VCaP (cell line): Measurements from ENCODE around the gene SELENOS.

Source experiments
- H3K27ac ChIP-seq: fragments of 450-650 bp; 2 replicates; pipeline ENCODE4 v1.5.1; 2017
- TF ChIP-seq, protein P1 (sequence below): fragments of 450-650 bp; conservative IDR thresholded peaks from 2 replicates; pipeline ENCODE4 v1.5.1; 2017; ENCODE audit warnings: mild to moderate bottlenecking, moderate library complexity

The SELENOS gene

DNA sequence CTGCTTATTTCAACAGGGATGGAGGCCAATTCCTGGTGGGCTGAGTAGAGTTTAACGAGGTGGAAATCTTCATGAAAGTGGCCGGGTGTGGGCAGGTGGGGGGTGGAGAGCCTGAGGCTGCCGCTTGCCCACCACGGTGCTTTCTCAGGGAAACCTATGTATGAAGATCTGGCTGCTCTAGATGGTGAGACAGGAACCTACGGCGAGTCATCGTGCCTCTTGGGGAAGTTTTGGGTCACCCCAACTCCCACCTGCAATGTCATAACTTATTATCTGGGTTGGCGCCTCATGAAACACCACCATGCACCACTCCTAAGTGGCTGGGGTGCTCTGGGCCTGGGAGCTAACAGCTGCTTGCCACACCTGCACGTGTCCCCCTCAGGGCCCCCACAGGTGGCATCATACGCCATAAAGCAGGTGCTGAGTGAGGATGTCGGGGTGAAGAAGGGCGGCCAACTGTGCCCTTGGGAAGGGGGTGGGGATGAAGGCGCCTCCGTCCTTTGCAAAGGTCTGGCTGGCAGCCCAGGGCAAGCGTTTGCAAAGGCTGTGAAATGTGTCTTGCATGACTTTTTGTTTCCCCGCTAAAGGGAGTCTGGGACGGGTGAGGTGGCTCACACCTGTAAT, 45.7 kb upstream of the SELENOS start:
- TF ChIP-seq, protein P1, sequence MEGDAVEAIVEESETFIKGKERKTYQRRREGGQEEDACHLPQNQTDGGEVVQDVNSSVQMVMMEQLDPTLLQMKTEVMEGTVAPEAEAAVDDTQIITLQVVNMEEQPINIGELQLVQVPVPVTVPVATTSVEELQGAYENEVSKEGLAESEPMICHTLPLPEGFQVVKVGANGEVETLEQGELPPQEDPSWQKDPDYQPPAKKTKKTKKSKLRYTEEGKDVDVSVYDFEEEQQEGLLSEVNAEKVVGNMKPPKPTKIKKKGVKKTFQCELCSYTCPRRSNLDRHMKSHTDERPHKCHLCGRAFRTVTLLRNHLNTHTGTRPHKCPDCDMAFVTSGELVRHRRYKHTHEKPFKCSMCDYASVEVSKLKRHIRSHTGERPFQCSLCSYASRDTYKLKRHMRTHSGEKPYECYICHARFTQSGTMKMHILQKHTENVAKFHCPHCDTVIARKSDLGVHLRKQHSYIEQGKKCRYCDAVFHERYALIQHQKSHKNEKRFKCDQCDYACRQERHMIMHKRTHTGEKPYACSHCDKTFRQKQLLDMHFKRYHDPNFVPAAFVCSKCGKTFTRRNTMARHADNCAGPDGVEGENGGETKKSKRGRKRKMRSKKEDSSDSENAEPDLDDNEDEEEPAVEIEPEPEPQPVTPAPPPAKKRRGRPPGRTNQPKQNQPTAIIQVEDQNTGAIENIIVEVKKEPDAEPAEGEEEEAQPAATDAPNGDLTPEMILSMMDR = no peak
- no peak overlapping the region for H3K27ac ChIP-seq

DNA sequence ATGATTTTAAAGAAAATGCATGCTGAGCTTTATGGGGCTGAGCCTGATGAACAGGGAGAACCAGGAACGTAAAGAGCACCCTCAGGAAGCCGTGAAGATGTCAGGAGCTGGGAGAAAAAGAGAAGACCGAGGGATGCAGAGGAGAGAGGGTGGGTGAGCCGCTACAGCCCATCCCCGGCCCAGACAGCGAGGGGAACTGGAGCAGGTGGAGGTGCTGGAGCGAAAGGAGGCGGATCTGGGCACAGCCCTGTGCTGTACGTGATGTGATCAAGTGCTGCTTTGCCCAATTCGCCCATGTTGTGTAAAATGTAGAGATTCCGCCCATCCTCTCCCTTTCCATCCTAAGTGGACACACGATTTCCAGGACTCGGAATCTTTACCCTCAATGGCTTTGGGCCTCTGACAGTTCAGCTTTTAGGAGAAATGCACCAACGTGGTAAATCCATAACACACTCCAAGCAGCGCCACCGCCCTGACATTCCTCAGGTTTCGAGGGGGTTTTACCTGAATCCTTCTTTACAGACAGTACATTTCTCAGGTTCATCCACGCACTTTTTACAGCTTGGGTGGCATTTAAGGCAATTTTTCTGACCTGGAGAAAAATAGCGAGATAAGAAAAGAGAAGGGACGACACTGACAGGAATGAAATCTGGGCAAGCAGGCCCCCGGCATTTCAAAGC, 44.9 kb upstream of the SELENOS start:
- H3K27ac ChIP-seq = no peak overlapping the region
- TF ChIP-seq, protein P1 = no peak

DNA sequence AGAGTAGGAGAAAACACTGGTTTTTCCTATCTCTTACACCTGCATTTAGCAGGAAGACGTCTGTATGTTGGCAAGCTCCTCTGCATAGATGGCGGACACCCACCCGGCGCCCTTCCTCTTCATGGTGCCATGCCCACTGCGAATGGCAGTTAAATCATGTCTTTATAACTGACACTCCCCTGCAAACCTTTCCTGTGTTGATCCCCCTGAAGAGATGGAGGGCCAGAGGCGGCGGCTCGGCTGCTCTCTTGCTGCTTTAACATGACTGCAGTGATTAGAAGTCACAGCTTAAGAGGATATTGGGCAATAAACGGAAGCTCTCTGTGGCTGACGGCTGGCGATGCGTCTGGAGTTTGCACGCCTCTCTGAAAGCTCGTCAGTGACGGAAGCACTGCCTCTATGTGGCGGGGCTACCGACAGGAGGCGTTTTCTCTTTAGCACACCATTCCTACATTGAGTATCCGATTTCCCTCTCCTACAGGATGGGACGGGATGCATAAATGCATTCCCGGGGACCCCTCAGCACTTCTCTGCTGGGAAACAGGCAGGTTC, 43.3 kb upstream of the SELENOS start:
- H3K27ac ChIP-seq = no peak overlapping the region
- TF ChIP-seq, protein P1 = no peak

DNA sequence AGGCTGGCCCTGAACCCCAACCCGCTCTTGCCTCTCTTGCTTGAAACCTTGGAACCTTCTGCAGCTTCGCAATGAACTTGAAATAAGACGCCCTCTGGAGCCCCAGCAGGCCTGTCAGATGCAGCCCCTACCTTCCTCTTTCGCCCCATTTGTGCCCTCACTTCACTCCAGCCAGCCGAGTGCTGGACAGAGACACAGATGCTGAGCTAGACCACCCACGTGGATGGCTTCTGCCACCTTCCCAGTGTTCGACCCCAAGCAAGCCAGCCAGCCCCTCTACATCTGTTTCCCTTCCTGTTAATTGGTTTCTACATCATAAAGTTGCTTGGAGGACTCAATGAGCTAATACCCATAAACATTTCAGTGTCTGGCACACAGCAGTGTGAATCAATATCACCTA, 41.6 kb upstream of the SELENOS start:
- TF ChIP-seq, protein P1 = no peak
- H3K27ac ChIP-seq = no peak overlapping the region

DNA sequence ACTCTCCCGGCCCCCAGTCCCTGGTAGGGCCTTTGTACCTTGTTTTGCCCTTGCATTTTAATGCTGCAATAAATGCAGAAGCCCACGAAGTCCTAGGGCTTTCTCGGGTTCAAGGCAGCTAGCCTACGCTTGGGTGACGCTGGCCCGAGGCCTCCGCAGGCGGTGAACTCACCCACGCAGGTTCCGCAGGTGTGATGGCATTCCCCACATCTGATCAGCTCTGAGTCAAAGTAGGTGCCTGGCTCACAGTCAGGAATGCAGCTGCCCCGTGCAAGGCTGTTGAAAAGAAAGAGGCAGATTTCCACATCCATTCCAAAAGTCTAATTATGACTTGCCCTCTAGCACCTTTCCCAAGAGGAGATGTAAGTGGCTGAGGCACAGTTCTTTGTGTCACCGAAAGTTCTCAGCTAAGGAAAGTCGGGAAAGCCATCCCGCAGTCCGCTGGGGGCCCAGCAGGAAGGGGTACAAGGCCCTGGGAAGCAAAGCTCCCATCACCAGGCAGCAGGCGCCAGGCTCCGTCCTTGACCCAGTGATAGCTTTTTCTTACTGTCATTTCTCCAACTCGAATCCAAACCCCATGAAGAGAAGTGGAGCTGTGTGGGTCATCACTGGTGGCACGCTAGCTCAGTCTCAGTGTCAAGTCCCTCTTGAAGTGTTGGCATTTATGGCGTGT, 41.0 kb upstream of the SELENOS start:
- TF ChIP-seq, protein P1 = no peak
- no peak overlapping the region for H3K27ac ChIP-seq

DNA sequence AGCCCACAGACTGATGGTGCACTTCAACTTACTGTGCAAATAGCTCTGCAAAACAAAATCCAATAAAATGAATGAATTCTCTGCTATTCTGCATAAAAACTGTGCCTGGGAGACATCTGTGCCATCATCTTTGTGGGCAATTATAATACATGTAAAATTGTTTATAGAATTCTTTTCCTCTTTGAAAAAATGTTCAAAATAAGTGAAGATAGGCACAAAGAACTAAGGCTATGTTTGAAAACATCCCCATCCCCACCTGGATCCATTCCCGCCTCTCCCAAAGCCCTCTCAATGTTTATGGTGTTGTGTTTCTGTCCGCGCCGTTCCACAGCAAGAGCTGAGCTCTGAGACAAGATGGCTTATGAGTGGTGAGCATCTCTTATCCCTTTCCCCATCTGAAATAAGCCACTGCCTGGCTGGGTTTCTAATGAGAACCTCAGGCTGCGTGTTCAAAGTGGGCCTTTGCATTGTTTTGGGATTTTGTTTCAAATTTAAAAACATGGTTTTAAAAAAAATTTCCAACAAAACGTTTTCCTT, 40.1 kb upstream of the SELENOS start:
- TF ChIP-seq, protein P1 = no peak
- no peak overlapping the region for H3K27ac ChIP-seq

DNA sequence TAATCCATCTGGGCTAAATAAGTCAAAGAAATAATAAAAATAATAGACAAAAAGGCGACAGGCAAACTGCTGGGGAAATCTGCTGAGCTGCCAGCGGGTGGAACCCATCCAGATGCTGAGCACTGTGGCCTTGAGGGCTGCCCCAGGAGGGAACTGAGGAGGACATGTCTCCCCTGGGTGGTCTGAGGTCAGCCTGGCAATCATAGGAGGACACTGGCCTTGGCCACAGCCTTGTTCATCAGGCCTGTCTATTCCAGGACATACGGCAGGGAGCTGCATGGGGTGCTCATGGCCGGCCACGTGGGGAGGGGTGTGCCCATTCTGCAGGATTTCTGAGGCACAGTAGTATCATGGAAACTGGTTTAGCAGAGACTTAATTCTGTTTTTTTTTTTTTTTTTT, 39.2 kb upstream of the SELENOS start:
- TF ChIP-seq, protein P1 = no peak
- no peak overlapping the region for H3K27ac ChIP-seq
